Osteoblast (primary cell): ENCODE measurements around the gene HSPA4. TPM values are rescaled to one million over a fixed set of nuclear protein-coding genes. Genes with fewer than 3 reads are reported as not detected.
"Not testable (repeated sequence)": the region's sequence is repeated elsewhere in the genome, so short reads cannot be mapped to it uniquely, and the experiment has no call there.

Experiments
- DNase-seq: peaks from one replicate; pipeline ENCODE4 v3.0.0; 2011; ENCODE audit warnings: low spot score, mixed read lengths; ENCODE audit not compliant: insufficient read length; ENCODE audit errors: missing footprints
- H2AFZ ChIP-seq: 2 replicates; pipeline ENCODE4 v1.6.0; 2011; ENCODE audit warnings: mild to moderate bottlenecking, low read length
- H3K27ac ChIP-seq: 2 replicates; pipeline ENCODE4 v1.5.1; 2011; ENCODE audit warnings: mild to moderate bottlenecking, low read depth, low read length, moderate library complexity
- H3K27me3 ChIP-seq: 2 replicates; pipeline ENCODE4 v1.6.0; 2012; ENCODE audit warnings: mild to moderate bottlenecking, control low read depth, inconsistent platforms, low read length, moderate library complexity; ENCODE audit not compliant: insufficient read depth
- H3K36me3 ChIP-seq: 2 replicates; pipeline ENCODE4 v1.5.1; 2011; ENCODE audit warnings: mild to moderate bottlenecking, low read length, control low read depth, moderate library complexity; ENCODE audit not compliant: insufficient read depth
- H3K4me1 ChIP-seq: 2 replicates; pipeline ENCODE4 v1.5.1; 2011; ENCODE audit warnings: mild to moderate bottlenecking, low read length, control low read depth, moderate library complexity; ENCODE audit not compliant: insufficient read depth
- H3K4me2 ChIP-seq: 2 replicates; pipeline ENCODE4 v1.6.0; 2011; ENCODE audit warnings: mild to moderate bottlenecking, low read length; ENCODE audit not compliant: insufficient read depth
- H3K4me3 ChIP-seq: fragments of 200-600 bp; sonication (generic); 3 replicates; pipeline ENCODE4 v1.5.1; 2012; ENCODE audit warnings: mild to moderate bottlenecking, low read length, inconsistent platforms; ENCODE audit not compliant: insufficient read depth
- H3K79me2 ChIP-seq: 2 replicates; pipeline ENCODE4 v1.6.0; 2012; ENCODE audit warnings: mild to moderate bottlenecking, low read length, control low read depth, inconsistent platforms; ENCODE audit not compliant: insufficient read depth
- H3K9me3 ChIP-seq: 2 replicates; pipeline ENCODE4 v1.5.1; 2011; ENCODE audit warnings: low read depth, low read length, control low read depth
- H4K20me1 ChIP-seq: 2 replicates; pipeline ENCODE4 v1.6.0; 2012; ENCODE audit warnings: mild to moderate bottlenecking, low read length, control low read depth; ENCODE audit not compliant: insufficient read depth
- CTCF ChIP-seq: IDR thresholded peaks from 2 replicates; pipeline ENCODE4 v1.5.1; 2011; ENCODE audit warnings: mild to moderate bottlenecking, low read depth, low read length, moderate library complexity; ENCODE audit errors: extremely low read depth
- total RNA-seq: library from RNA; depleted of rRNA; stranded (reverse); fragments of >200 nt; gene quantifications from 2 replicates; pipeline ENCODE4 v1.2.3, GENCODE V29; 2012

HSPA4 gene
- total RNA-seq, 1 donor = 135 TPM

GRCh38 chr5:133129950-133130349 lies 78.1 kb downstream of the HSPA4 start:
- Histone ChIP-seq H3K4me2 (no peak overlapping the region), H3K4me1 (no peaks in the 10 kb centered on the region), H3K27ac (no peak overlapping the region), H3K4me3 (no peak overlapping the region), H3K36me3 (no peaks in the 10 kb centered on the region), H4K20me1 (no peaks in the 10 kb centered on the region), H3K9me3 (no peaks in the 10 kb centered on the region), H3K79me2 (no peaks in the 10 kb centered on the region), H3K27me3 (peaks cover 5% of the 10 kb centered on the region), H2AFZ (no peak overlapping the region)
- TF ChIP-seq CTCF = no peak
- DNase-seq = no peak

GRCh38 chr5:133130387-133131118 lies 78.7 kb downstream of the HSPA4 start:
- H3K9me3 ChIP-seq = no peaks in the 10 kb centered on the region
- no peaks in the 10 kb centered on the region for H3K4me1 ChIP-seq
- no peaks in the 10 kb centered on the region for H3K36me3 ChIP-seq
- no peak overlapping the region for H2AFZ ChIP-seq
- no peak overlapping the region for H3K4me2 ChIP-seq
- no peak overlapping the region for H3K4me3 ChIP-seq
- H4K20me1 ChIP-seq = no peaks in the 10 kb centered on the region
- DNase-seq = no peak
- H3K27me3 ChIP-seq = peaks cover 5% of the 10 kb centered on the region
- H3K79me2 ChIP-seq = no peaks in the 10 kb centered on the region
- TF ChIP-seq CTCF = no peak
- no peak overlapping the region for H3K27ac ChIP-seq

GRCh38 chr5:133132717-133133116 lies 80.9 kb downstream of the HSPA4 start:
- H3K27ac ChIP-seq = no peak overlapping the region
- no peak for TF ChIP-seq CTCF

GRCh38 chr5:133133241-133133640 lies 81.4 kb downstream of the HSPA4 start:
- not testable (repeated sequence) for H3K79me2 ChIP-seq, H3K4me1 ChIP-seq, H3K9me3 ChIP-seq, H3K4me2 ChIP-seq, H3K27ac ChIP-seq, H4K20me1 ChIP-seq, DNase-seq, H3K4me3 ChIP-seq, H3K27me3 ChIP-seq, H2AFZ ChIP-seq, H3K36me3 ChIP-seq

More at GRCh38 chr5:133132717-133133116, 80.9 kb downstream of the HSPA4 start:
- Histone ChIP-seq H3K4me2 (no peak overlapping the region), H3K27me3 (no peaks in the 10 kb centered on the region), H3K36me3 (no peaks in the 10 kb centered on the region), H4K20me1 (no peaks in the 10 kb centered on the region), H3K4me3 (no peak overlapping the region), H3K9me3 (no peaks in the 10 kb centered on the region), H2AFZ (no peak overlapping the region), H3K4me1 (no peaks in the 10 kb centered on the region), H3K79me2 (no peaks in the 10 kb centered on the region)
- no peak for DNase-seq

GRCh38 chr5:133136890-133137289 lies 85.1 kb downstream of the HSPA4 start:
- H3K4me3 ChIP-seq, H3K79me2 ChIP-seq, H3K36me3 ChIP-seq, H3K4me1 ChIP-seq, H4K20me1 ChIP-seq, H3K27me3 ChIP-seq, H3K9me3 ChIP-seq, H2AFZ ChIP-seq, H3K4me2 ChIP-seq, H3K27ac ChIP-seq, DNase-seq: not testable (repeated sequence)
